Measurements from ENCODE around the gene GLI3. TPM values are rescaled to one million over a fixed set of nuclear protein-coding genes. Genes with fewer than 3 reads are reported as not detected.

The GLI3 gene
- total RNA-seq, 1 donor from 2014 or later: not detected

GRCh38 chr7:42096681-42097561 lies 140.1 kb downstream of the GLI3 start:
- H3K4me1 Mint-ChIP-seq (ENCODE audit: low read depth): no peaks in the 10 kb centered on the region
- intact Hi-C loops (cut with micrococcal nuclease): no loop called here
- H3K4me3 Mint-ChIP-seq: no peak overlapping the region
- no peak for DNase-seq (ENCODE audit: low spot score)
- no peaks in the 10 kb centered on the region for H3K9me3 Mint-ChIP-seq
- no peaks in the 10 kb centered on the region for H3K27me3 Mint-ChIP-seq (ENCODE audit: insufficient read depth)
- H3K36me3 Mint-ChIP-seq (ENCODE audit: low read depth): no peaks in the 10 kb centered on the region
- H3K27ac Mint-ChIP-seq: no peak overlapping the region

- intact Hi-C loops (cut with micrococcal nuclease): no loop called here
- Mint-ChIP-seq H3K36me3 (ENCODE audit: low read depth) (no peaks in the 10 kb centered on the region), H3K27me3 (ENCODE audit: insufficient read depth) (no peaks in the 10 kb centered on the region), H3K4me3 (no peak overlapping the region), H3K4me1 (ENCODE audit: low read depth) (no peaks in the 10 kb centered on the region), H3K9me3 (no peaks in the 10 kb centered on the region), H3K27ac (no peak overlapping the region)
- DNase-seq (ENCODE audit: low spot score): no peak
Measured at GRCh38 chr7:42096268-42096667, 140.7 kb downstream of the GLI3 start.

GRCh38 chr7:42095791-42096190 lies 141.2 kb downstream of the GLI3 start:
- intact Hi-C loops (cut with micrococcal nuclease): no loop called here
- H3K27me3 Mint-ChIP-seq (ENCODE audit: insufficient read depth): no peaks in the 10 kb centered on the region
- no peaks in the 10 kb centered on the region for H3K9me3 Mint-ChIP-seq
- no peaks in the 10 kb centered on the region for H3K36me3 Mint-ChIP-seq (ENCODE audit: low read depth)
- no peak overlapping the region for H3K27ac Mint-ChIP-seq
- no peak overlapping the region for H3K4me3 Mint-ChIP-seq
- DNase-seq (ENCODE audit: low spot score): no peak
- H3K4me1 Mint-ChIP-seq (ENCODE audit: low read depth): no peaks in the 10 kb centered on the region

GRCh38 chr7:42093349-42093905 lies 143.6 kb downstream of the GLI3 start:
- Mint-ChIP-seq H3K27ac (no peak overlapping the region), H3K36me3 (ENCODE audit: low read depth) (no peaks in the 10 kb centered on the region), H3K27me3 (ENCODE audit: insufficient read depth) (peaks cover 2% of the 10 kb centered on the region), H3K4me3 (no peak overlapping the region), H3K4me1 (ENCODE audit: low read depth) (no peaks in the 10 kb centered on the region), H3K9me3 (no peaks in the 10 kb centered on the region)
- intact Hi-C loops (cut with micrococcal nuclease): no loop called here
- DNase-seq (ENCODE audit: low spot score): no peak

- Mint-ChIP-seq H3K4me1 (ENCODE audit: low read depth) (no peaks in the 10 kb centered on the region), H3K4me3 (no peak overlapping the region), H3K9me3 (no peaks in the 10 kb centered on the region), H3K36me3 (ENCODE audit: low read depth) (no peaks in the 10 kb centered on the region), H3K27me3 (ENCODE audit: insufficient read depth) (peaks cover 2% of the 10 kb centered on the region), H3K27ac (no peak overlapping the region)
- intact Hi-C loops (cut with micrococcal nuclease): no loop called here
- no peak for DNase-seq (ENCODE audit: low spot score)
Measured at GRCh38 chr7:42091461-42092291, 145.3 kb downstream of the GLI3 start.

GRCh38 chr7:42090806-42091205 lies 146.2 kb downstream of the GLI3 start:
- H3K27ac Mint-ChIP-seq: no peak overlapping the region
- no peak for DNase-seq (ENCODE audit: low spot score)
- H3K36me3 Mint-ChIP-seq (ENCODE audit: low read depth): no peaks in the 10 kb centered on the region
- no peaks in the 10 kb centered on the region for H3K9me3 Mint-ChIP-seq
- intact Hi-C loops (cut with micrococcal nuclease): no loop called here
- no peaks in the 10 kb centered on the region for H3K4me1 Mint-ChIP-seq (ENCODE audit: low read depth)
- peaks cover 2% of the 10 kb centered on the region for H3K27me3 Mint-ChIP-seq (ENCODE audit: insufficient read depth)
- no peak overlapping the region for H3K4me3 Mint-ChIP-seq

- H3K36me3 Mint-ChIP-seq (ENCODE audit: low read depth): no peaks in the 10 kb centered on the region
- H3K4me3 Mint-ChIP-seq: no peak overlapping the region
- no peak overlapping the region for H3K27ac Mint-ChIP-seq
- H3K9me3 Mint-ChIP-seq: no peaks in the 10 kb centered on the region
- intact Hi-C loops (cut with micrococcal nuclease): no loop called here
- H3K27me3 Mint-ChIP-seq (ENCODE audit: insufficient read depth): peaks cover 2% of the 10 kb centered on the region
- H3K4me1 Mint-ChIP-seq (ENCODE audit: low read depth): no peaks in the 10 kb centered on the region
- DNase-seq (ENCODE audit: low spot score): no peak
Measured at GRCh38 chr7:42090056-42090455, 147.0 kb downstream of the GLI3 start.

GRCh38 chr7:42087616-42088015 lies 149.4 kb downstream of the GLI3 start:
- Mint-ChIP-seq H3K4me3 (no peak overlapping the region), H3K27ac (no peak overlapping the region), H3K27me3 (ENCODE audit: insufficient read depth) (peaks cover 2% of the 10 kb centered on the region), H3K36me3 (ENCODE audit: low read depth) (no peaks in the 10 kb centered on the region), H3K4me1 (ENCODE audit: low read depth) (no peaks in the 10 kb centered on the region), H3K9me3 (no peaks in the 10 kb centered on the region)
- intact Hi-C loops (cut with micrococcal nuclease): no loop called here
- no peak for DNase-seq (ENCODE audit: low spot score)

GRCh38 chr7:42085531-42085930 lies 151.5 kb downstream of the GLI3 start:
- no peaks in the 10 kb centered on the region for H3K4me1 Mint-ChIP-seq (ENCODE audit: low read depth)
- no peaks in the 10 kb centered on the region for H3K36me3 Mint-ChIP-seq (ENCODE audit: low read depth)
- H3K27me3 Mint-ChIP-seq (ENCODE audit: insufficient read depth): peaks cover 2% of the 10 kb centered on the region
- intact Hi-C loops (cut with micrococcal nuclease): no loop called here
- no peak for DNase-seq (ENCODE audit: low spot score)
- no peak overlapping the region for H3K27ac Mint-ChIP-seq
- no peaks in the 10 kb centered on the region for H3K9me3 Mint-ChIP-seq
- no peak overlapping the region for H3K4me3 Mint-ChIP-seq

- Mint-ChIP-seq H3K36me3 (ENCODE audit: low read depth) (no peaks in the 10 kb centered on the region), H3K27ac (no peak overlapping the region), H3K4me1 (ENCODE audit: low read depth) (no peaks in the 10 kb centered on the region), H3K4me3 (no peak overlapping the region), H3K9me3 (no peaks in the 10 kb centered on the region), H3K27me3 (ENCODE audit: insufficient read depth) (peaks cover 2% of the 10 kb centered on the region)
- DNase-seq (ENCODE audit: low spot score): no peak
- intact Hi-C loops (cut with micrococcal nuclease): no loop called here
Measured at GRCh38 chr7:42084263-42084662, 152.7 kb downstream of the GLI3 start.

GRCh38 chr7:42083284-42083683 lies 153.7 kb downstream of the GLI3 start:
- no peaks in the 10 kb centered on the region for H3K9me3 Mint-ChIP-seq
- H3K27ac Mint-ChIP-seq: no peak overlapping the region
- no peaks in the 10 kb centered on the region for H3K36me3 Mint-ChIP-seq (ENCODE audit: low read depth)
- H3K4me1 Mint-ChIP-seq (ENCODE audit: low read depth): no peaks in the 10 kb centered on the region
- H3K27me3 Mint-ChIP-seq (ENCODE audit: insufficient read depth): no peaks in the 10 kb centered on the region
- H3K4me3 Mint-ChIP-seq: no peak overlapping the region
- intact Hi-C loops (cut with micrococcal nuclease): no loop called here
- DNase-seq (ENCODE audit: low spot score): no peak

GRCh38 chr7:42082144-42082543 lies 154.9 kb downstream of the GLI3 start:
- intact Hi-C loops (cut with micrococcal nuclease): no loop called here
- Mint-ChIP-seq H3K4me1 (ENCODE audit: low read depth) (no peaks in the 10 kb centered on the region), H3K36me3 (ENCODE audit: low read depth) (no peaks in the 10 kb centered on the region), H3K9me3 (no peaks in the 10 kb centered on the region), H3K27ac (no peak overlapping the region), H3K27me3 (ENCODE audit: insufficient read depth) (no peaks in the 10 kb centered on the region), H3K4me3 (no peak overlapping the region)
- DNase-seq (ENCODE audit: low spot score): no peak

GRCh38 chr7:42081671-42082070 lies 155.3 kb downstream of the GLI3 start:
- no peak overlapping the region for H3K4me3 Mint-ChIP-seq

More at GRCh38 chr7:42081671-42082070, 155.3 kb downstream of the GLI3 start:
- no peak for DNase-seq (ENCODE audit: low spot score)
- no peaks in the 10 kb centered on the region for H3K4me1 Mint-ChIP-seq (ENCODE audit: low read depth)
- H3K9me3 Mint-ChIP-seq: no peaks in the 10 kb centered on the region
- H3K27me3 Mint-ChIP-seq (ENCODE audit: insufficient read depth): no peaks in the 10 kb centered on the region
- no peaks in the 10 kb centered on the region for H3K36me3 Mint-ChIP-seq (ENCODE audit: low read depth)
- no peak overlapping the region for H3K27ac Mint-ChIP-seq
- intact Hi-C loops (cut with micrococcal nuclease): no loop called here

All from activated T-helper 1 cell treated with anti-CD3 and anti-CD28 coated beads, Interleukin-12 subunit alpha, Interleukin-12 subunit beta, Interleukin-2, Interleukin-4 antibody, amounts not matched to agents 30 ng/mL and 10 ng/mL and 1 ng/mL, durations not matched to agents 14 hours and 24 hours and 36 hours (primary cell).